GM12878 (cell line): Measurements from ENCODE around the gene RAMP1. TPM values are rescaled to one million over a fixed set of nuclear protein-coding genes. Genes with fewer than 3 reads are reported as not detected.

Experiments used
- ATAC-seq: fragments of 200-7000 bp; cut with Tn5 transposase; 3 replicates; pipeline ENCODE4 v1.9.1; 2020; ENCODE audit warnings: mild to moderate bottlenecking, moderate library complexity
- BruUV-seq: library from RNA; stranded (reverse); fragments of 400-500 nt; replicated peaks from 2 replicates; lab custom pipeline; 2021; lab: Mats Ljungman, UMichigan
- CTCF ChIA-PET: fragments of 300-600 bp; sonication (Branson Sonifier 250); formaldehyde crosslinking; extraction: SDS; loops from one replicate; lab custom pipeline; 2021; ENCODE audit warnings: inconsistent platforms; lab: Yijun Ruan, JAX
- POLR2A ChIA-PET: fragments of 350-600 bp; formaldehyde crosslinking; extraction: SDS; loops from one replicate; lab custom pipeline; 2021; ENCODE audit warnings: inconsistent platforms; lab: Charles Lee
- RAD21 ChIA-PET: fragments of 300-600 bp; sonication (Branson Sonifier 250); formaldehyde crosslinking; loops from one replicate; lab custom pipeline; 2023; ENCODE audit warnings: antibody characterized with exemption; ENCODE audit not compliant: unreplicated experiment; lab: Charles Lee
- SMC1A ChIA-PET: fragments of 300-600 bp; sonication (Branson Sonifier 250); formaldehyde crosslinking; loops from one replicate; lab custom pipeline; 2023; ENCODE audit not compliant: unreplicated experiment, uncharacterized antibody; lab: Charles Lee
- DNase-seq: peaks from one replicate; pipeline ENCODE4 v3.0.0-alpha.2; 2011; ENCODE audit warnings: low read depth, low spot score
- FAIRE-seq: peaks from 3 replicates; lab custom pipeline; 2011; peaks lifted over from hg19 to GRCh38; lab: Jason Lieb, UNC
- H2AFZ ChIP-seq: 2 replicates; pipeline ENCODE4 v1.6.0; 2011; ENCODE audit warnings: low read depth, low read length, control low read depth; ENCODE audit not compliant: control insufficient read depth
- H3K27ac ChIP-seq: 2 replicates; pipeline ENCODE4 v1.5.1; 2011; ENCODE audit warnings: control low read depth; ENCODE audit not compliant: control insufficient read depth, insufficient read depth
- H3K27me3 ChIP-seq, 2 experiments: replicated peaks in 1 of 2; 2 replicates each; pipeline versions ENCODE4 v1.6.0 to v1.6.1; 2011; ENCODE audit warnings: low read length in 1 of 2; ENCODE audit not compliant: control insufficient read depth in 2 of 2, insufficient read depth in 2 of 2
- H3K36me3 ChIP-seq, 2 experiments: 2 replicates each; pipeline ENCODE4 v1.5.1; 2011; ENCODE audit warnings: low read length in 1 of 2; ENCODE audit not compliant: control insufficient read depth in 2 of 2, insufficient read depth in 2 of 2
- H3K4me1 ChIP-seq: 2 replicates; pipeline ENCODE4 v1.6.1; 2011; ENCODE audit warnings: mild to moderate bottlenecking, low read length, moderate library complexity, mixed read lengths; ENCODE audit not compliant: control insufficient read depth, insufficient read depth
- H3K4me2 ChIP-seq: 2 replicates; pipeline ENCODE4 v1.6.0; 2011; ENCODE audit warnings: control low read depth; ENCODE audit not compliant: control insufficient read depth, insufficient read depth
- H3K4me3 ChIP-seq: fragments of 200-600 bp; sonication (generic); 2 replicates; pipeline ENCODE4 v1.5.1; 2016
- H3K79me2 ChIP-seq: 2 replicates; pipeline ENCODE4 v1.6.0; 2011; ENCODE audit warnings: low read length; ENCODE audit not compliant: control insufficient read depth, insufficient read depth
- H3K9ac ChIP-seq: 2 replicates; pipeline ENCODE4 v1.8.0; 2011; ENCODE audit warnings: low read length, control low read depth, mixed read lengths; ENCODE audit not compliant: control insufficient read depth, insufficient read depth
- H3K9me3 ChIP-seq: replicated peaks from 3 replicates; pipeline ENCODE4 v1.5.1; 2011; ENCODE audit warnings: mild to moderate bottlenecking, low read length; ENCODE audit not compliant: control insufficient read depth, insufficient read depth
- H4K20me1 ChIP-seq: 2 replicates; pipeline ENCODE4 v1.6.0; 2011; ENCODE audit not compliant: control insufficient read depth, insufficient read depth
- ATF2 ChIP-seq: IDR thresholded peaks from 2 replicates; pipeline ENCODE4 v1.6.1; 2012; ENCODE audit warnings: low read length, inconsistent platforms
- CBX3 ChIP-seq: fragments of 200-600 bp; sonication (generic); IDR thresholded peaks from 2 replicates; pipeline ENCODE4 v1.6.1; 2016; ENCODE audit warnings: low read depth, borderline replicate concordance
- CHD4 ChIP-seq: fragments of 200-600 bp; sonication (generic); IDR thresholded peaks from 2 replicates; pipeline ENCODE4 v1.6.1; 2016; ENCODE audit warnings: mild to moderate bottlenecking
- ESRRA ChIP-seq: IDR thresholded peaks from 2 replicates; pipeline ENCODE4 v1.6.1; 2012; ENCODE audit warnings: mild to moderate bottlenecking, low read length, improper control_type of control experiment
- MYB ChIP-seq: fragments of 150-350 bp; IDR thresholded peaks from 2 replicates; pipeline ENCODE4 v1.6.1; 2014; ENCODE audit warnings: mild to moderate bottlenecking, low read depth, low read length, borderline replicate concordance
- PKNOX1 ChIP-seq: fragments of 450-650 bp; IDR thresholded peaks from 2 replicates; pipeline ENCODE4 v1.6.1; 2016; ENCODE audit warnings: mild to moderate bottlenecking
- POLR2AphosphoS5 ChIP-seq: IDR thresholded peaks from 2 replicates; pipeline ENCODE4 v1.6.1; 2011; ENCODE audit warnings: mild to moderate bottlenecking, low read length, inconsistent platforms
- RBBP5 ChIP-seq: fragments of 200-600 bp; sonication (generic); conservative IDR thresholded peaks from 2 replicates; pipeline ENCODE4 v1.6.1; 2016
- RUNX3 ChIP-seq: IDR thresholded peaks from 2 replicates; pipeline ENCODE4 v1.6.1; 2012; ENCODE audit warnings: low read length, inconsistent platforms
- SIN3A ChIP-seq: IDR thresholded peaks from 2 replicates; pipeline ENCODE4 v1.6.1; 2012; ENCODE audit warnings: low read depth, low read length, improper control_type of control experiment
- SMARCA5 ChIP-seq: fragments of 450-650 bp; IDR thresholded peaks from 2 replicates; pipeline ENCODE4 v1.6.1; 2017; ENCODE audit warnings: mild to moderate bottlenecking
- SRF ChIP-seq, 2 experiments: IDR thresholded peaks; 2 replicates each; pipeline ENCODE4 v1.6.1; 2011; ENCODE audit warnings: low read depth in 2 of 2, low read length in 2 of 2, mild to moderate bottlenecking in 1 of 2, moderate library complexity in 1 of 2
- ZNF274 ChIP-seq: IDR thresholded peaks from one replicate; pipeline ENCODE4 v1.8.0; 2011; ENCODE audit not compliant: insufficient read length, insufficient read depth
- WGBS: methylation state at CpG from one replicate; pipeline ENCODE4 v1.1.6; 2016; ENCODE audit warnings: low lambda C conversion rate; ENCODE audit not compliant: insufficient replicate concordance, insufficient coverage; ENCODE audit errors: missing lambda C conversion rate; 5-methylcytosine and 5-hydroxymethylcytosine counted together
- in situ Hi-C: fragments of 300-500 bp; cut with MboI; formaldehyde crosslinking; loops from 9 replicates; pipeline ENCODE4 v1.14.3; 2018; ENCODE audit warnings: mixed read lengths
- intact Hi-C: fragments of 100-400 bp; cut with micrococcal nuclease; formaldehyde crosslinking; loops from one replicate; pipeline ENCODE4 v1.14.2; 2022; ENCODE audit not compliant: unreplicated experiment
- polyA plus RNA-seq, 11 experiments: library from polyadenylated mRNA; depleted of rRNA in 4 of 11; unstranded in 6 of 11; stranded (reverse) in 5 of 11; fragments of >200 nt; fragmentation: Nextera tagmentation in 4 of 11; fragmentation: Illumina TruSeq in 1 of 11; extraction: Ambion mirVana in 4 of 11; extraction: Trizol in 1 of 11; gene quantifications; 1 replicate in 1 of 11; 2 replicates in 10 of 11; pipeline versions ENCODE4 v1.2.1 to v1.2.3, GENCODE V29; 2011 to 2016; ENCODE audit warnings: inconsistent platforms in 2 of 11, missing spikeins in 2 of 11, low read depth in 1 of 11
- total RNA-seq, 4 experiments: library from RNA; depleted of rRNA in 3 of 4; stranded (reverse); fragments of >200 nt in 3 of 4; fragmentation: Illumina TruSeq in 1 of 4; extraction: Trizol in 1 of 4; gene quantifications; 2 replicates each; pipeline versions ENCODE4 v1.2.1 to v1.2.3, GENCODE V29; 2013 to 2021
- TF ChIP-seq, protein P1 (sequence below): IDR thresholded peaks from 2 replicates; pipeline ENCODE4 v1.6.1; 2011; ENCODE audit warnings: borderline replicate concordance, low read depth, mild to moderate bottlenecking, moderate library complexity, mixed read lengths, low read length; ENCODE audit not compliant: insufficient read depth; ENCODE audit errors: extremely low read length
- TF ChIP-seq, protein P2 (sequence below): fragments of 450-650 bp; IDR thresholded peaks from 2 replicates; pipeline ENCODE4 v1.6.1; 2014; ENCODE audit warnings: mild to moderate bottlenecking
- TF ChIP-seq, protein P3 (sequence below): fragments of 450-650 bp; IDR thresholded peaks from 2 replicates; pipeline ENCODE4 v1.6.1; 2017; ENCODE audit warnings: mild to moderate bottlenecking

RAMP1 gene
- total and polyA plus RNA-seq, 10 of the 15 experiments (the other 5 are each of a cell fraction or from before 2014, with no cell fraction given): 0.11 to 0.19 (median 0.12) TPM; not detected in 7

GRCh38 chr2:237875256-237876060 is 16.0 kb downstream of the RAMP1 start:
- H3K9ac ChIP-seq: no peak overlapping the region
- ChIA-PET SMC1A (interaction anchor here (1.0 kb wide), 1 partner anchor 14 kb away, joined by 3 read pairs; no protein-coding TSS in a partner anchor), POLR2A (no interaction called here), RAD21 (interaction anchor here (0.9 kb wide), 1 partner anchor 258 kb away, joined by 3 read pairs; no protein-coding TSS in a partner anchor), CTCF (no interaction called here)
- H3K27ac ChIP-seq: no peak overlapping the region
- DNase-seq: no peak
- H4K20me1 ChIP-seq: no peaks in the 10 kb centered on the region
- H3K27me3 ChIP-seq: no peaks in the 10 kb centered on the region; a peak in 1 of 4 replicates
- no peak overlapping the region for H3K4me3 ChIP-seq
- WGBS: 29% methylated on average over 15 of the region's 16 CpGs
- no peaks in the 10 kb centered on the region for H3K9me3 ChIP-seq
- TF ChIP-seq SMARCA5 (no peak), MYB (no peak), POLR2AphosphoS5 (no peak), SRF (IDR thresholded peaks at IDR 0.05; ENCODE audit: low read depth in 2 of 2, low read length in 2 of 2) (no peak), RBBP5 (no peak), CBX3 (no peak), CHD4 (no peak), RUNX3 (no peak), ESRRA (no peak), SIN3A (no peak), PKNOX1 (no peak), ATF2 (no peak), ZNF274 (no peak)
- TF ChIP-seq, protein P1, sequence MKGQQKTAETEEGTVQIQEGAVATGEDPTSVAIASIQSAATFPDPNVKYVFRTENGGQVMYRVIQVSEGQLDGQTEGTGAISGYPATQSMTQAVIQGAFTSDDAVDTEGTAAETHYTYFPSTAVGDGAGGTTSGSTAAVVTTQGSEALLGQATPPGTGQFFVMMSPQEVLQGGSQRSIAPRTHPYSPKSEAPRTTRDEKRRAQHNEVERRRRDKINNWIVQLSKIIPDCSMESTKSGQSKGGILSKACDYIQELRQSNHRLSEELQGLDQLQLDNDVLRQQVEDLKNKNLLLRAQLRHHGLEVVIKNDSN: no peak
- TF ChIP-seq, protein P2, sequence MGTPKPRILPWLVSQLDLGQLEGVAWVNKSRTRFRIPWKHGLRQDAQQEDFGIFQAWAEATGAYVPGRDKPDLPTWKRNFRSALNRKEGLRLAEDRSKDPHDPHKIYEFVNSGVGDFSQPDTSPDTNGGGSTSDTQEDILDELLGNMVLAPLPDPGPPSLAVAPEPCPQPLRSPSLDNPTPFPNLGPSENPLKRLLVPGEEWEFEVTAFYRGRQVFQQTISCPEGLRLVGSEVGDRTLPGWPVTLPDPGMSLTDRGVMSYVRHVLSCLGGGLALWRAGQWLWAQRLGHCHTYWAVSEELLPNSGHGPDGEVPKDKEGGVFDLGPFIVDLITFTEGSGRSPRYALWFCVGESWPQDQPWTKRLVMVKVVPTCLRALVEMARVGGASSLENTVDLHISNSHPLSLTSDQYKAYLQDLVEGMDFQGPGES: no peak
- TF ChIP-seq, protein P3, sequence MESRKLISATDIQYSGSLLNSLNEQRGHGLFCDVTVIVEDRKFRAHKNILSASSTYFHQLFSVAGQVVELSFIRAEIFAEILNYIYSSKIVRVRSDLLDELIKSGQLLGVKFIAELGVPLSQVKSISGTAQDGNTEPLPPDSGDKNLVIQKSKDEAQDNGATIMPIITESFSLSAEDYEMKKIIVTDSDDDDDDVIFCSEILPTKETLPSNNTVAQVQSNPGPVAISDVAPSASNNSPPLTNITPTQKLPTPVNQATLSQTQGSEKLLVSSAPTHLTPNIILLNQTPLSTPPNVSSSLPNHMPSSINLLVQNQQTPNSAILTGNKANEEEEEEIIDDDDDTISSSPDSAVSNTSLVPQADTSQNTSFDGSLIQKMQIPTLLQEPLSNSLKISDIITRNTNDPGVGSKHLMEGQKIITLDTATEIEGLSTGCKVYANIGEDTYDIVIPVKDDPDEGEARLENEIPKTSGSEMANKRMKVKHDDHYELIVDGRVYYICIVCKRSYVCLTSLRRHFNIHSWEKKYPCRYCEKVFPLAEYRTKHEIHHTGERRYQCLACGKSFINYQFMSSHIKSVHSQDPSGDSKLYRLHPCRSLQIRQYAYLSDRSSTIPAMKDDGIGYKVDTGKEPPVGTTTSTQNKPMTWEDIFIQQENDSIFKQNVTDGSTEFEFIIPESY: no peak
- no peaks in the 10 kb centered on the region; the same call in 1 of the 2 replicates for H3K4me1 ChIP-seq
- H2AFZ ChIP-seq: no peak overlapping the region
- in situ Hi-C loops: no loop called here
- H3K79me2 ChIP-seq: no peaks in the 10 kb centered on the region
- no TSS peak for BruUV-seq
- intact Hi-C loops: no loop called here
- no peaks in the 10 kb centered on the region for H3K36me3 ChIP-seq
- FAIRE-seq: no peak
- no peak for ATAC-seq
- H3K4me2 ChIP-seq: no peak overlapping the region
